ENCODE results near the gene ZNF787. TPM values are rescaled to one million over a fixed set of nuclear protein-coding genes. Genes with fewer than 3 reads are reported as not detected.

The ZNF787 gene
- total and polyA plus RNA-seq, 2 of the 4 experiments (the other 2 are of a cell fraction) = 4.8 to 11.2 TPM

- CTCF ChIA-PET = no interaction called here
Measured at GRCh38 chr19:56117889-56118288, 3.2 kb downstream of the ZNF787 start.

More at GRCh38 chr19:56117889-56118288, 3.2 kb downstream of the ZNF787 start:
- Histone ChIP-seq H3K18ac (ENCODE audit: low read depth, low read length) (no peak overlapping the region), H3K9me1 (ENCODE audit: insufficient read depth, low read length) (peaks cover 21% of the 10 kb centered on the region), H4K20me1 (ENCODE audit: insufficient read depth, low read length) (peaks cover 74% of the 10 kb centered on the region), H3K14ac (replicated peaks; ENCODE audit: low read depth, low read length) (no peak overlapping the region), H3K4me3 (ENCODE audit: insufficient read depth, low read depth, low read length) (no peak overlapping the region), H4K91ac (ENCODE audit: insufficient read depth, low read depth, low read length) (no peak overlapping the region), H4K8ac (ENCODE audit: low read depth in 2 of 2, low read length in 2 of 2) (no peak overlapping the region), H3K27ac (ENCODE audit: insufficient read depth, low read length) (no peak overlapping the region), H3K9me3 (ENCODE audit: control insufficient read depth, insufficient read depth, low read length) (no peaks in the 10 kb centered on the region), H2BK15ac (ENCODE audit: low read depth, low read length) (no peak overlapping the region), H3K23ac (ENCODE audit: low read depth, low read length) (no peak overlapping the region), H3K4me2 (ENCODE audit: low read depth, low read length) (no peak overlapping the region), H3K56ac (ENCODE audit: extremely low read depth, insufficient read depth, low read length) (no peak overlapping the region), H3K4ac (ENCODE audit: low read depth, low read length) (no peak overlapping the region), H4K5ac (ENCODE audit: low read depth, low read length) (no peak overlapping the region), H3K9ac (ENCODE audit: low read depth, low read length) (no peak overlapping the region), H3K36me3 (ENCODE audit: control insufficient read depth, insufficient read depth, low read length) (peaks cover 10% of the 10 kb centered on the region; the same call in 1 of the 2 replicates), H2BK120ac (ENCODE audit: low read depth, low read length) (no peak overlapping the region), H3K4me1 (ENCODE audit: control insufficient read depth, insufficient read depth, low read length) (peaks cover 15% of the 10 kb centered on the region), H2AFZ (replicated peaks; ENCODE audit: low read length, poor library complexity) (no peak overlapping the region), H2AK5ac (ENCODE audit: low read depth, low read length) (no peak overlapping the region), H3K79me1 (ENCODE audit: low read depth in 1 of 2, low read length in 2 of 2) (peaks cover 0 to 48% of the 10 kb centered on the region in 2 experiments; a peak in 2 of 4 replicates), H2BK5ac (ENCODE audit: low read depth, low read length, poor library complexity, severe bottlenecking) (no peak overlapping the region), H3K27me3 (ENCODE audit: control insufficient read depth, insufficient read depth, low read length) (no peaks in the 10 kb centered on the region), H2AK9ac (replicated peaks; ENCODE audit: low read depth, low read length, poor library complexity) (peak overlapping the region; percentile 1), H2BK20ac (ENCODE audit: low read depth, low read length) (no peak overlapping the region)
- DNase-seq (no peak), ATAC-seq (ENCODE audit: low read depth) (no peak)
- in situ Hi-C loops (cut with MboI; ENCODE audit: low sequenced_read_pairs) (no loop called here), dilution Hi-C loops (cut with HindIII; ENCODE audit: low sequenced_read_pairs, unreplicated experiment) (no loop called here), intact Hi-C loops (cut with micrococcal nuclease) (no loop called here)
- POLR2A ChIA-PET (ENCODE audit: unreplicated experiment) = no interaction called here
- BruUV-seq (replicated peaks) = no TSS peak
- no CpG with 5 or more reads among the region's 9 CpGs for WGBS, 2 experiments (ENCODE audit: extremely low coverage in 2 of 2, insufficient read length in 1 of 2)
- TF ChIP-seq RFX5 (IDR thresholded peaks at IDR 0.05; ENCODE audit: low read depth, low read length) (no peak), MAZ (IDR thresholded peaks at IDR 0.05; ENCODE audit: borderline replicate concordance, low read depth, low read length) (no peak), BHLHE40 (IDR thresholded peaks at IDR 0.05; ENCODE audit: low read depth, low read length) (no peak), RCOR1 (IDR thresholded peaks at IDR 0.05; ENCODE audit: insufficient replicate concordance, low read length) (no peak)

Measured in IMR-90 (cell line).